ENCODE results near the gene PAK6.
A peak's percentile ranks its signal among the peaks of the same experiment; 100 is the strongest.

Gene PAK6

GRCh38 chr15:40275954-40276353, 37.1 kb downstream of the PAK6 start:
- DNase-seq (ENCODE audit: low read depth in 3 of 3, low spot score in 1 of 3), result no peak

DNA sequence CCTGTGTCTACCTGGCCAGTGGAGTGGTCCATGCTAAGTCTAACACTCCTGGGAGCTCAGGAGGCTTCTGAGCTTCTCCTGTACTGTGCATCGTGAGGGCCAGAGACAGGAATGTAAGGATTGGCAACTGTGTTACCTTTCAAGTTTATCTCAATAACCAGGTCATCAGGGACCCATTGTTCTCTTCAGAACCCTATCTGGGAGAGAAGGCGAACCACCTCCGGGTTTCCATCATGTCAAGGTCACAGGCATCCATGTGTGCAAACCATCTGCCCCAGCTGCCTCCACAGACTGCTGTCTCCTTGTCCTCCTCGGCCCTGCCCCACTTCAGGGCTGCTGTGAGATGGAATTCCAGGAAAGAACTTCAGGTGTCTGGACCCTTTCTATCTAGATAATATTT, 38.1 kb downstream of the PAK6 start:
- no peak for DNase-seq (ENCODE audit: low read depth in 3 of 3, low spot score in 1 of 3)

DNA sequence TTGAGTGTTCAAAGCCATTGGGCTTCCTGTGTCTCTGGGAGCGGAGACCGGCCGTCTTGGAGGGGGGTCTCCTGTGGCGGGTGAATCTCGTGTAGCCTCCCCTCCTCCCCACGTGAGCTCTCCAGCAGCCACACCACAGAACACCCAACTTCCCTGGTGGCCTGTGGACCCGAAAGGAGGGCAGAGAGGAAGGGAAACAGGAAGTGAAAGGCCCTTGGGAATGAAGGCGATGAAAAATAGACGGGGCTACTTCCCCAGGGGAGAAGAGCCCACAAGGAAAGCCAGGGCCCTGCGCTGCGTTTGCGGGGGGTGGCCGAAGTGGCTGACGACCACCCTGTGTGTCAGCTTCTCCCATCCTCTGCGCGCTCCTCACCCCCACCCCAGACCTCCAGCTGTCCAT, 38.6 kb downstream of the PAK6 start:
- no peak for DNase-seq (ENCODE audit: low read depth in 3 of 3, low spot score in 1 of 3)

- DNase-seq (ENCODE audit: low read depth in 3 of 3, low spot score in 1 of 3), result no peak
Observed at GRCh38 chr15:40278026-40278425, 39.2 kb downstream of the PAK6 start.

DNA sequence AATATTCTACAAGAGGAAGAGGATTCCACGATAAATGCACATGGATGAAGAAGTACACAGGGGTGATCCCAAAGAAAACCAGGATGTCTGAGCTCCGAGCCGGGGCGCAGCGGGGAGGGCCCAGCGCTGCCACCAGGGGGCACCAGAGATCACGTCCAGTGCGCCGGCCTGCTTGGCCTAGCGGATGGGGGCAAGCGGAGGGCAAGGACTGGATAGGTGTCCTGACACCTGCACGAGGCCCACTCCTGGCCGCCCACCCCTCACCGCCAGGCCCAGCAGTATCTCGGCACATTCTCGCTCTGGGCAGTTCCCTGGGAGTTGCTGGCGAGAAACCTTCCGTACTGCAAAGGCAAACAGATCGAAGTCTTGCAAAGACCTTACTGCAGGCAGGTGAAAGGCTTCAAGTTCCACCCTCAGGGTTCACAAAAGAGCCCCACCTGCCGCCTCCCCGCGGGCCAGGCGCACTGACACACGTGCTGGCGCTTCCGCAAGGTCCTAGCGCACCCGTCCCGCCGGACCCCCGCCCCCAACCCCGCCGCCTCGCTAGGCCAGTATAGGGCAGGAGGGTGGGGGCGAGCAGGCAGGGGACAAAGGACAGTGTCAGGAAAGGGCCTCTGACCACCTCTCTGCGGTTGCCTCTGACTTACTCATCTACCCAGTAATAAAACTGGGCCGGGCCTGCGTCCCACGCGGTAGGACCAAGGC, 40.7 kb downstream of the PAK6 start:
- peak in 2 of 3 donors; percentile 41 to 70 for DNase-seq (ENCODE audit: low read depth in 3 of 3, low spot score in 1 of 3)

DNA sequence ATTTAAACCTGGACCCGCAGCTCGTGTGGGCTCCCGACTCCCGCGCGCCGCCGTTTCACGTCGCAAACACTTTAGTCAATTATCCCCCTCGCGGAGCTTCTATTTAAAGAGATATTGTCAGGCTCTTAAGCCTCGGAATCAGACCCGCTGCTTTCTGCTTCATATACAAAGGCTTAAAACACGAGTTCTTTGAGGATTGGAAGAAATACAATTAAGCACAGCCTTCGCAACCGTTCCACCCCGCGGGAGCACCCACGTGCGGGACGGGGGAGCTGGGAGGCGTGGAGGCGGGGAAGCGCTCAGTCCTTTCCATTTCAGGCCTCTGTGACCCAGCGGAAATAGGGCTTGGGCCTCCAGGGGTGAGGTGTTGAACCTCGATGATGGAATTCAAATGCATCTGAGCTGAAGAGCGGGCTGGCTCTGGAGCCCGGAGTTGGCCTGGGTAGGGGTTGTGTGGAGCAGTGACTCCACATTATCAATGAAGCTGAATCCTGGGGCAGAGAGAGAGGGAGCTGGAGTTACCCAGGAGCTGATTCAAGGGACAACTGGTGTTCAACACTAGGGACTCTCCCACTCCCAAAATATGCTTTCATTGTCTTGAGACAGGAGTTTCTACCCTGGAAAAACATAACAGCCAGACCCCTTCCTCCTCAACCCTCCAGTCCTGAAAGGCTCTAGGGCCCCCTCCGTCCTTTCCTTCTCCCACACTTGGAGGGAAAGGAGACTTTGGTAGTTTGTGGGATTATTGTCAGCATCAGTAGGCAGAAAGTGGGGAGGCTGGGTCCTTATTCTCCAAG, 41.6 kb downstream of the PAK6 start:
- no peak for DNase-seq (ENCODE audit: low read depth in 3 of 3, low spot score in 1 of 3)

GRCh38 chr15:40281057-40281800, 42.4 kb downstream of the PAK6 start:
- no peak for DNase-seq (ENCODE audit: low read depth in 3 of 3, low spot score in 1 of 3)

DNA sequence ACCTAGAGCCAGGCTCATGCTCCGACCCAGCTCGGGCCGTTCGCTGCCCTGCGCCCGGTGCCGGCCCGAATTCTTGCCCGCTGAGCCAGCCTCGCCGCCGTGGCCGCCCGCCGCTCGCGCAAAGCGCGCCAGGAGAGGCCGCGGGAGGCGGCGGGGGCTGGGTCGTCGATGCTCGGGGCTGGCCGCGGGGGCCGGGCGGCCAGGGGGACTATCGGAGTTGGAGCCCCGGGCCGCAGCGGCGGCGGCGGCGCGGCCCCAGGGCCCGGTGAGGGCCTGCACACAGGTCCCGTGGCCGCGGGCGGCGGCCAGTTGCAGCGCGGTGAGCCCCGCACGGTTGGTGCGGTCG, 42.9 kb downstream of the PAK6 start:
- no peak for DNase-seq (ENCODE audit: low read depth in 3 of 3, low spot score in 1 of 3)

DNA sequence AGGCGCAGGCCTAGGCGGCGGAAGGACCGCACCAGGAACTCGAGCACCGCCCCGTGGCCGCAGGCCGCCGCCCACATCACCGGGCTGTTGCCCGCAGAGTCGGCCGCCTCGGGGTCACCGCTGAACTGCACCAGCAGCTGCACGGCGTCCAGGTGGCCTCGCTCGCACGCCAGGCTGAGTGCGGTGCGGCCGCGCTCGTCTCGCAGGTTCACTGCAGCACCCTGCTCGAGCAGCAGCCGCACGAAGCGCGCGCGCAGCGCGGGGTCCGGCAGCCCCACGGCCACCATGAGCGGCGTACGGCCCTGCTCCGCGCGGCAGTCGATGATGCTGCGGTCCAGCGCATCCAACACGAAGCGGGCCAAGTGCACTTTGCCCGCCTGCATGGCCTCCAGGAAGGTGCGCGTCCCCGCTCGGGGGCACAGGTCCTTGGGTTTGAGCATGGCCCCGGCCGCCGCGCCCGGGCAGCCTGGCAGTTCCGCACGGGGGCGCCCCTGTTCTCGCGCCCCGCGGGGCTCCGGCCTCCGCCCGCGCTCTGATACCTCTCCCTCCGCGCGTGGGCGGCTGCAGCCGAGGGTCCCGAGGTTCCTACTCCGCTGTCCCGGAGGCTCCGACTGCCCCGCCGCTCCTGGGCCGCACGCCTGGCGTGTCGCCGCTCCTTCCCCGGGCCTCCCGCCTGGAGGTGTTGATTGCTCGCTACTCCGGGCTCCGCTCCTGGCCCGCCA, 43.4 kb downstream of the PAK6 start:
- no peak for DNase-seq (ENCODE audit: low read depth in 3 of 3, low spot score in 1 of 3)

GRCh38 chr15:40282869-40283614, 44.2 kb downstream of the PAK6 start, which contains the start of gene ANKRD63:
ANKRD63 (minus strand) TSS chr15:40283064; CDS start chr15:40282586, 478 bp downstream.
- DNase-seq (ENCODE audit: low read depth in 3 of 3, low spot score in 1 of 3), result no peak

DNA sequence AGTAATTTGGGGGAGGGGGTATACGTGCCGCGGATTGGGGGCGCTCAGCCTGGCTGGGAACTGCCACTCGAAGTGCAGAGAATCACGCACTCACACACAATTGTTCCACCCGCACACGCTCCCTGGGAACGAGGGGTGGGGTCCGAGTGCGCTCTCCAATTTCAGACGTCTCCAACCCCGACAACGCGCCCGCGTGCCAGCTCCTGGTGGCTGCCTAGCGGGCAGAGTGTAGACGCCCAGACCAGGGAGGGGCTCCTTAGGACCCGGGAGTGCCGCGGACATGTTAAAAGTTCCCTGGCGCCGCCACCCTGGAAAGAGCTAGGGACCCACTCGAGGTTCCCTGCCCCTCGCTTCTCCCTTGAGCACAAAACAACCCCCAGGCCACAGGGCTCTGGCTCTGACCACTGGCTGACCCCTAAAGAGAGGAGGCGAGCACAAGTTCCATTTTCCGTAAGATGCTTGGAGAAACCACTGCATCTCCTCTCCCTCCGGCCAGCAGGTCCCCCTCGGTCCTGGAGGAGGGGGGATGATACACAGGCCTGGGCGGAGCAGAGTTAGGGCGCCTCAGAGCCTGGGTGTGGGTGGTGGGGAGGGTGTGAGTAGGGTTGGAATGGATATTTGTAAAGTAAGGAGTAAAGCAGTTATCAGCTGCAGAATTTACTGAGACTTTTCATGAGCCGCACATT, 44.9 kb downstream of the PAK6 start:
- DNase-seq (ENCODE audit: low read depth in 3 of 3, low spot score in 1 of 3), result no peak

- DNase-seq (ENCODE audit: low read depth in 3 of 3, low spot score in 1 of 3), result no peak
Observed at GRCh38 chr15:40285151-40285550, 46.3 kb downstream of the PAK6 start.

- no peak for DNase-seq (ENCODE audit: low read depth in 3 of 3, low spot score in 1 of 3)
Observed at GRCh38 chr15:40285554-40286011, 46.7 kb downstream of the PAK6 start.

GRCh38 chr15:40286061-40286532, 47.2 kb downstream of the PAK6 start:
- no peak for DNase-seq (ENCODE audit: low read depth in 3 of 3, low spot score in 1 of 3)

- no peak for DNase-seq (ENCODE audit: low read depth in 3 of 3, low spot score in 1 of 3)
Observed at GRCh38 chr15:40286794-40287193, 47.9 kb downstream of the PAK6 start.

DNA sequence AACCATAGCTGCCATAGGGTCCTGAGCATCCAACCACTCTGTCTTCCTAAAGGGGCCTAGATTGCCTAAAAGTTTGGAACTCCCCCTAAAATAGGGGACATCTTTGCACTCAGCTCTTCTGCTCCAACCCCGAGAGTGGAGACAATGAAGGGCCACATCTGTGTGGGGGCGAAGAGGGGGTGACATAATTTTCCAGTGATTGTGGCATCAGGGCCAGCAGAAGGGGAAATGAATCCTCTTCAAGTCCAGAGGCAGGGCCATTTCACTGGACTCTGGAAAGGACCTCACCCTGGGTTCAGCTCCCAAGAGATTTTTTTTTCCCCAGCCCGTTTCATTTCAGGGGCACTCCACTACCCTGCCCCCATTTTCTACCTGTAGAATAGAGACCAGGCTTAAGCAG, 48.6 kb downstream of the PAK6 start:
- DNase-seq (ENCODE audit: low read depth in 3 of 3, low spot score in 1 of 3), result no peak

- DNase-seq (ENCODE audit: low read depth in 3 of 3, low spot score in 1 of 3), result no peak
Observed at GRCh38 chr15:40287968-40288367, 49.1 kb downstream of the PAK6 start.

GRCh38 chr15:40289140-40289775, 50.4 kb downstream of the PAK6 start:
- no peak for DNase-seq (ENCODE audit: low read depth in 3 of 3, low spot score in 1 of 3)

GRCh38 chr15:40290545-40290917, 51.7 kb downstream of the PAK6 start:
- DNase-seq (ENCODE audit: low read depth in 3 of 3, low spot score in 1 of 3), result no peak

Measured in stimulated activated CD4-positive, alpha-beta T cell treated with anti-CD3 and anti-CD28 coated beads, TNF-alpha, amount 100 ng/mL, for 1 hour (primary cell).